Stimulated activated CD8-positive, alpha-beta memory T cell treated with anti-CD3 and anti-CD28 coated beads, Interleukin-4, amount 100 ng/mL, for 48 hours (primary cell): ENCODE measurements around the gene ALPK3.
"Not testable (repeated sequence)": the region's sequence is repeated elsewhere in the genome, so short reads cannot be mapped to it uniquely, and the experiment has no call there.

Source experiments
- DNase-seq: peaks from one replicate; pipeline ENCODE4 v3.0.0-alpha.2; 2020

Gene ALPK3

GRCh38 chr15:84876269-84876668, 59.1 kb downstream of the ALPK3 start:
- DNase-seq = no peak

GRCh38 chr15:84877701-84878100, 60.5 kb downstream of the ALPK3 start:
- not testable (repeated sequence) for DNase-seq

GRCh38 chr15:84878504-84878903, 61.3 kb downstream of the ALPK3 start:
- peak; percentile 78 for DNase-seq

- DNase-seq = no peak
These were observed 62.1 kb downstream of the ALPK3 start for GRCh38 chr15:84879088-84879780.

GRCh38 chr15:84880007-84880406, 62.9 kb downstream of the ALPK3 start:
- DNase-seq = no peak

- DNase-seq = no peak
These were observed 63.8 kb downstream of the ALPK3 start for GRCh38 chr15:84880822-84881519.

GRCh38 chr15:84881520-84881830, 64.3 kb downstream of the ALPK3 start:
- DNase-seq = no peak

- no peak for DNase-seq
These were observed 66.3 kb downstream of the ALPK3 start for GRCh38 chr15:84883466-84883865.

GRCh38 chr15:84883916-84884781, 67.0 kb downstream of the ALPK3 start, which contains the start of gene SLC28A1:
SLC28A1 (plus strand) TSS chr15:84884662; CDS start chr15:84887761, 3,099 bp downstream.
- DNase-seq = no peak

GRCh38 chr15:84885801-84886200, 68.6 kb downstream of the ALPK3 start:
- no peak for DNase-seq

- no peak for DNase-seq
These were observed 69.2 kb downstream of the ALPK3 start for GRCh38 chr15:84886211-84886983.

GRCh38 chr15:84886984-84887299, 69.8 kb downstream of the ALPK3 start:
- DNase-seq = no peak

- no peak for DNase-seq
These were observed 70.8 kb downstream of the ALPK3 start for GRCh38 chr15:84887938-84888337.

- DNase-seq = no peak
These were observed 71.5 kb downstream of the ALPK3 start for GRCh38 chr15:84888639-84889038.

GRCh38 chr15:84889313-84889990, 72.3 kb downstream of the ALPK3 start:
- DNase-seq = no peak

- no peak for DNase-seq
These were observed 73.0 kb downstream of the ALPK3 start for GRCh38 chr15:84889991-84890669.

GRCh38 chr15:84890670-84891162, 73.6 kb downstream of the ALPK3 start:
- no peak for DNase-seq

GRCh38 chr15:84891339-84891738, 74.2 kb downstream of the ALPK3 start:
- DNase-seq = no peak

- DNase-seq = no peak
These were observed 75.7 kb downstream of the ALPK3 start for GRCh38 chr15:84892786-84893307.

- DNase-seq = no peak
These were observed 76.5 kb downstream of the ALPK3 start for GRCh38 chr15:84893607-84894006.

GRCh38 chr15:84894736-84895425, 77.7 kb downstream of the ALPK3 start:
- DNase-seq = no peak
